Dermis microvascular lymphatic vessel endothelial cell (primary cell): Measurements from ENCODE around the gene CEP162. TPM values are rescaled to one million over a fixed set of nuclear protein-coding genes. Genes with fewer than 3 reads are reported as not detected.
A peak's percentile ranks its signal among the peaks of the same experiment; 100 is the strongest.
"Not testable (repeated sequence)": the region's sequence is repeated elsewhere in the genome, so short reads cannot be mapped to it uniquely, and the experiment has no call there.

Source experiments
- DNase-seq, 2 donors: peaks; one replicate each; pipeline versions ENCODE4 v3.0.0 to v3.0.0-alpha.2; 2010; ENCODE audit warnings: low read depth in 2 of 2
- total RNA-seq: library from RNA; depleted of rRNA; stranded (reverse); fragments of >200 nt; gene quantifications from 2 replicates; pipeline ENCODE4 v1.2.1, GENCODE V29; 2014

CEP162 gene, protein sequence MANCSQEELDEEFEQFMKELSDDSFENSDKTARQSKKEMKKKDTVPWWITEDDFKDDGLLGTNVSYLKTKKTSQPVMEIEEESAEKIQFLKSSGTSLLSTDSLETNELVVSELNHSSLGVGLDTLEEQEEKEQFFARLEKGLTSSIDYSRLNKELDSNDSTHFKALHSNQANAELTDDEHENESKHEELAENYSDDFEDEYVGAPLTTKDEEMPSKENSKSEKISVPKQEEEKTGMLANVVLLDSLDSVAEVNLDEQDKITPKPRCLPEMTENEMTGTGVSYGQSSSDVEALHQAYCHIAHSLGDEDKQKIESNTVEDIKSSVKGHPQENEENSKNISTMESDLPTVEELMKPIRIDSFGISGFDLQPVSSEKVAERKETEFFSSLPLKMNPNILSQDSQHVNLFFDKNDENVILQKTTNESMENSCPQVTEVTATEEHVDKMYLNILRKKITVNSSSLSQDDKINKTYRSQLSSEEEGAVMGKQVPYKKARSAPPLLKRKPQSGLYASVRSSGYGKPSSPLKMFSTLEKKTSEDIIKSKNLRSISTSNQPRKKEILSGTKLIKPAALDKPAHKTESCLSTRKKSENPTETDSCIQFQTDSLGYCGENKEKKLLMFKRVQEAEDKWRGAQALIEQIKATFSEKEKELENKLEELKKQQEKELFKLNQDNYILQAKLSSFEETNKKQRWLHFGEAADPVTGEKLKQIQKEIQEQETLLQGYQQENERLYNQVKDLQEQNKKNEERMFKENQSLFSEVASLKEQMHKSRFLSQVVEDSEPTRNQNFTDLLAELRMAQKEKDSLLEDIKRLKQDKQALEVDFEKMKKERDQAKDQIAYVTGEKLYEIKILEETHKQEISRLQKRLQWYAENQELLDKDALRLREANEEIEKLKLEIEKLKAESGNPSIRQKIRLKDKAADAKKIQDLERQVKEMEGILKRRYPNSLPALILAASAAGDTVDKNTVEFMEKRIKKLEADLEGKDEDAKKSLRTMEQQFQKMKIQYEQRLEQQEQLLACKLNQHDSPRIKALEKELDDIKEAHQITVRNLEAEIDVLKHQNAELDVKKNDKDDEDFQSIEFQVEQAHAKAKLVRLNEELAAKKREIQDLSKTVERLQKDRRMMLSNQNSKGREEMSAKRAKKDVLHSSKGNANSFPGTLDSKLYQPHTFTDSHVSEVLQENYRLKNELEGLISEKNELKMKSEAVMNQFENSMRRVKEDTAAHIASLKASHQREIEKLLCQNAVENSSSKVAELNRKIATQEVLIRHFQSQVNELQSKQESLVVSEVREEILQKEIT (N-terminal part only)
- total RNA-seq = 2.9 and 3.6 TPM in 2 replicates

- DNase-seq = peak; percentile 79 to 88
Measured at GRCh38 chr6:84227434-84228197, at the start of gene CEP162. Gene CEP162, minus strand, starts transcription at chr6:84227643. Its CDS starts 1,250 bp downstream, at chr6:84226393.

GRCh38 chr6:84274856-84275255 lies 47.4 kb upstream of the CEP162 start:
- DNase-seq = no peak

DNA sequence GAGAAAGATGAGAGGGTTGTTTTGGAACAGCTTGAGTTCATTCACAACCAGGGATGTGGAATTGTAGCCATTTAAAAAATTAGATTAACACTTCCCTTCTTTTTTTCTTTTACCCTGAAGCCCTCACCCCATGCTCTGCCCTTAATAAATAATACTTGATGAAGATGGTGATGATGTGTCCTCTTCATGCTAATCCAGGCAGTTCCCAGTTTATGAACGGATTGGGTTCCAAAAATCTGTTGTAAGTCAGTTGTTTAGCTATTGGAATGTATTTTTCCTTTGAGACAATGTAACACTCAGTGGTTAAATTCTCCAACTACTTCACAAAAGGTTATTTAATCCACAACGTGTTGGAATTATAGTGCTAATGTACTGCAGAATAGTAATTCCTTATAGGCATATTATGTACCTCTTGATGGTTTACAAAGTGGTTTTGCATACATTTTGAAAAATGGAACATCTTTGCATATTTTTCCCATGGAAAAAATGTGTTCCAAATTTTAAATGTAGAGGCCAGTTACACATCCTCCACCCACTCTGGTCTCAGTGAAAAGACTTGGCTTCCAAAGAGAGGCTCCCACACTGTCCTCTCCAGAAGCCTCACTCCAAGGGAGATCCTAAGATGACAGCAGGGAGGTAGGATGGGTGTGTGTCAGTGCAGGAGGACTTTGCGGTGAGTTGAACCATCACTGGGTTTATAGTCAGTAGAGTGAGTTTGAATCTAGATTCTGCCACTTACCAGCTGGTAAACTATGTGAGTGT lies 45.8 kb upstream of the CEP162 start:
- DNase-seq = no peak

DNA sequence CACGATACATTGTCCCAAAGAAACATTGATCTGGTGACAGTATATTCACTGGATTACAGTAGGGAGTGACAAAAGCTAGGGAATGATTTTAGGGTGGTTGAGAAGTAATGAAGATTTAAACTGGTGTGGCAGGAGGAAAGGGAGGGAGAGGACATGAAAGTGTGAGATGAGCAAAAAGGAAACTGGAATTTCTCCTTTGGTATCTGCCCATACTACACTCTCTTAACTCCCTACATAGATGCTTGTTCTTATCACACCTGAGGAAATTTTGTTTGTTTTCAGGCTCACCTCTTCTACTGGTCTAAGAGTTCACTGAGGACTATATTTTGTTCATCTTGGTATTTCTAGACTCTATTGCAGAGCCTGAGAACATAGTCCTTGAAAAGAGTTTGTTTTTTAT lies 44.9 kb upstream of the CEP162 start:
- no peak for DNase-seq

DNA sequence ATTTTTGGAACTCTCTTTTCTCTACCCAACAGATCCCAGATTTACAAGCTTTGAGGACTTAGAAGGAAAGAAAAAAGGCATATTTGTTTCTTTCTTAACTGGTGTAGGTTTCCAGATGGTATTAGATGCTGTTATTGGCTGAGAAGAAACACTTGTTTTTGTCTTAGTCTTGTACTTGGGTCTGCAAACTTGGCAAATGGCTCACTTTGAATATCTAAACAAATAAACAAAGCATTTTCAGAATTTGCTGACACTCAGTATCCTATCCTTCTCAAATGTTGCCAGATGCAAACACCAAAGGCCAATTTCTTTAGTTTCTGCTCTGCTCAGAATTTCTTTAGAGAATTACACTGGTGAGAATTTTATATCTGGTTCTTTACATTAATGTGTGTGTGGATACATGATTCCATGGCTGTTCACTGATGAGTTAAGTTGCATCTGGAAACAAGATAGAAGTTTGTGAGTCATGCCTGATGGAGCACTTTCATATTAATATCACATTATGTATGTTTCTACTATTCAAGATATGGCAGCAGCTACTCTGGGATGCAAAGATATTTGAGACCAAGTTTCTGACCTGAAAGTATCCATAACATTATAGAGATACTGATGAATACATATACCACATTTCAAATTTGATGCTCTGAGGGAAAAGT lies 43.7 kb upstream of the CEP162 start:
- DNase-seq = no peak

GRCh38 chr6:84269947-84270733 lies 42.7 kb upstream of the CEP162 start:
- no peak for DNase-seq

- no peak for DNase-seq
Measured at GRCh38 chr6:84268781-84269180, 41.3 kb upstream of the CEP162 start.

- DNase-seq = no peak
Measured at GRCh38 chr6:84263557-84263956, 36.1 kb upstream of the CEP162 start.

GRCh38 chr6:84260926-84261325 lies 33.5 kb upstream of the CEP162 start:
- DNase-seq = no peak

DNA sequence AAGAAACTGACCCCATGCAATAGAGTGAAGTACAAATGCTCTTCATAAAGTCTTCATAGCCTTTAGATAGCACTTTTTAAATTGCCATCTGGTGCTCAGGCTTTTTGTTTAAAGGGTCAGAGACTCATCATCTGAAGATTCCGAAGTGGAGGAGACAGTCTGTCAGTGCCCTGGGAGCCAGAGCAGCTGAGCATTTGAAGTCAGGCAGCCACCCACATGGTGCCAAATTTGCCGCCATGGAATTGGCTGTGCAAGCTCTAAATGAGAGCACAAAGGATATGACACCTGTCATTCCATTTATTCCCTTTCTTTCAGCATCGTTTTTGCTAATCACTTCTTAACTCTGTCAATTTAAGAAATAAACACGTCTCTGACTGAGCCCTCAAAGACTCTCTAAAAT lies 32.8 kb upstream of the CEP162 start:
- no peak for DNase-seq

- DNase-seq = no peak
Measured at GRCh38 chr6:84258866-84259265, 31.4 kb upstream of the CEP162 start.

GRCh38 chr6:84258268-84258667 lies 30.8 kb upstream of the CEP162 start:
- DNase-seq = no peak

DNA sequence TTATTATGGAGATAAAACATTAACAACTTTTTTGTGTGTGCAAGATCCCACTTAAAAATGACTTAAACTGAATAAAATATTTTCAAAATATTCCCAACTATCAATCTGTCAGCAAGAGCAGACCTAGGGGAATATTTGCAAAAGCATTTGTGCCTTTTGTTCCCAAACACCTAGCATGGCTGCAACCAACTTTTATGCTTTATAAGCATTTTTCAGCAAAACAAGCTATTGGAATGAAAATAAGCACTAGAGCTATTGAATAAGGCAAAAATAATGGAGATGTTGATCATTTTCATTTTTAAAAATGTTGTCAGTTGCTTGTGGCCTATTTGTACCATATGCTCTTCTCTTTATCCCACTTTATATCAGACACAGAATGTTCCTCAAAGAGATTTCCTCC lies 28.2 kb upstream of the CEP162 start:
- DNase-seq = no peak

GRCh38 chr6:84253380-84253779 lies 25.9 kb upstream of the CEP162 start:
- no peak for DNase-seq

DNA sequence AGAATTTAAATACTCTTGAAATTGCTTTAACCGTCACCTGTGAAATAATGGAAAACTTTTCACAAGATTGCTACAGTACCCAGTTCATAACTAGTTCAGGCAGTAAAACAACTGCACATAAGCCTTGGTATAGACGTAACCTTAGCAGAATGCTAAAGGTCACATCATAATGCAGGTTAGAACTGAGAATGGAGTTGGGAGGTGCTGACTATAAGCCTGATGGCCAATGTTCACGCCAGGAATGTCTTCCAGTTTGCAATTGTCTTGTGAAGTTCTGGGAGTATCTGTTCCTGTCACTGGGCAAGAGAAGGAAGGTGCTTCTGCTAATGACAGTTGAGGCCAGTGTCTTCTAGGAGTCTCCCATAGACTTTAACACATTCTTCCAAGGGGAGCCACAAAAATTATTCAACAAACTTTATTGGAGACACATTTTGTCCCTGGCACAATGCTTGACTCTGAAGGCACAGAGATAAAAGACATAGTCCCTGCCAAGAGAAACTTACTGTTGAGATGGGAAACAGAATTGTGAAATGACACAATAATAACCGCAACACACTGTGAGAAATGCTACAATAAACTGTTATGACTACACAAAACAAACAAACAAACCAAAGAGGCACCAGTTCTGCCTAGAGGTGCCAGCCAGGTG lies 24.6 kb upstream of the CEP162 start:
- no peak for DNase-seq

DNA sequence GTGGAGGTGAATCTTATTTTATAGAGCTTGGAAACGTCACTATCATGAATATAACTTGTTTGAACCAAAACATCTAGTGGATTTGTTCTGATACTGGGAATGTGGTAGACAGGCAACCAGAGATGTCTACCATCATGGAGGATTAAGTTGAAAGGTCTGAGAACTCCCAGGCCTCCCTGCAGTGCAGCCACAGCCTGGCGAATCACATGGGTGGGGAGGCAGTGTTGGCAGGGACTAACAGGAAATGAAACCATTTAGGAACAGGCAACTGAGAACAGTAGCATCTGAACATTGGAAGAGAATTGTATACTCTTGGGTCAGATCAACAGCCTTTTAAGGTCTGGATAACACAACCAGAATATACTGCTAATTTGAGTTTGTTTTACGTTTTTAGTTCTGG lies 22.3 kb upstream of the CEP162 start:
- DNase-seq = no peak

DNA sequence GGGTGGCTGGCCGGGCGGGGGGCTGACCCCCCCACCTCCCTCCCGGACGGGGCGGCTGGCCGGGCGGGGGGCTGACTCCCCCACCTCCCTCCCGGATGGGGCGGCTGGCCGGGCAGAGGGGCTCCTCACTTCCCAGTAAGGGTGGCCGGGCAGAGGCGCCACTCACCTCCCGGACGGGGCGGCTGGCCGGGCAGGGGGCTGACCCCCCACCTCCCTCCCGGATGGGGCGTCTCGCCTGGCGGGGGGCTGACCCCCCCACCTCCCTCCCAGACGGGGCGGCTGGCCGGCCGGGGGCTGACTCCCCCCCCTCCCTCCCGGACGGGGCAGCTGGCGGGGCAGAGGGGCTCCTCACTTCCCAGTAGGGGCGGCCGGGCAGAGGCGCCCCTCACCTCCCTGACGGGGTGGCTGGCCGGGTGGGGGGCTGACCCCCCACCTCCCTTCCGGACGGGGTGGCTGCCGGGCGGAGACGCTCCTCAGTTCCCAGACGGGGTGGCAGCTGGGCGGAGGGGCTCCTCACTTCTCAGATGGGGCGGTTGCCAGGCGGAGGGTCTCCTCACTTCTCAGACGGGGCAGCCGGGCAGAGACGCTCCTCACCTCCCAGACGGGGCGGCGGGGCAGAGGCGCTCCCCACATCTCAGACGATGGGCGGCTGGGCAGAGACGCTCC lies 17.1 kb upstream of the CEP162 start:
- DNase-seq = not testable (repeated sequence)

DNA sequence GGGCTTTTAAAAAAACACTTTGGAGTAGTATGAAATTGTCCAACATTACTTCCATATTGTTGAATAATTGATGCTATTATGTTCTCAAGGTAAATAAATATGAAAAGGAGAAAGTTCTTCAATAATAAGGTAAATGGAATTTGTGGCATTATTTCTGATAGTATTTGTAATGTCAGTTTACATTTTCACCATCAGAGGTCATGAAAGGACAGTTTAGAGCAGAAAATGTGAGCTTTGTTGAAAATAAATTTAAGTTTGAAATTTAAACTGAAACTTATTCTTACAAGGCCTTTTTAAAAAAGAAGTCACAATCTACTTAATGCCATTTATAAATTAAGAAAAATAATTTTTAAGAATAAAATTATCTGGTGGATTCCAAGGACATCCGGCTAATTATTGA lies 15.8 kb upstream of the CEP162 start:
- DNase-seq = no peak
